Right lobe of liver (tissue), 6 donors: Measurements from ENCODE around the gene TM4SF18. TPM values are rescaled to one million over a fixed set of nuclear protein-coding genes. Genes with fewer than 3 reads are reported as not detected.

Experiments used
- ATAC-seq, 4 donors: fragments of 200-7000 bp; cut with Tn5 transposase; one replicate each; pipeline ENCODE4 v1.9.1; 2020; ENCODE audit warnings: mild to moderate bottlenecking in 4 of 4, moderate library complexity in 4 of 4
- DNase-seq, 3 donors: peaks; one replicate each; pipeline ENCODE4 v3.0.0-alpha.2; 2020
- H3K27ac ChIP-seq, 3 donors: fragments of 200-600 bp; one replicate each; pipeline ENCODE4 v1.8.0; 2022
- H3K27me3 ChIP-seq, 2 donors: fragments of 200-600 bp; one replicate each; pipeline ENCODE4 v1.8.0; 2022
- H3K36me3 ChIP-seq, 4 donors: fragments of 200-600 bp; sonication (generic) in 1 of 4; one replicate each; pipeline versions ENCODE4 v1.5.1 to v1.8.0; 2017 to 2022; ENCODE audit warnings: control low read depth in 1 of 4
- H3K4me1 ChIP-seq, 4 donors: fragments of 200-600 bp; sonication (generic) in 1 of 4; one replicate each; pipeline versions ENCODE4 v1.5.1 to v1.8.0; 2017 to 2022; ENCODE audit warnings: control low read depth in 1 of 4
- H3K4me3 ChIP-seq, 3 donors: fragments of 200-600 bp; one replicate each; pipeline ENCODE4 v1.8.0; 2022
- H3K9me3 ChIP-seq, 4 donors: fragments of 200-600 bp; sonication (generic) in 1 of 4; one replicate each; pipeline versions ENCODE4 v1.5.1 to v1.8.0; 2017 to 2022; ENCODE audit warnings: control low read depth in 1 of 4
- CTCF ChIP-seq, 4 donors: fragments of 200-600 bp in 3 of 4; fragments of 450-650 bp in 1 of 4; IDR thresholded peaks; one replicate each; pipeline versions ENCODE4 v1.5.1 to v1.8.0; 2016 to 2022; ENCODE audit warnings: antibody characterized with exemption in 4 of 4, mild to moderate bottlenecking in 2 of 4
- POLR2A ChIP-seq: fragments of 450-650 bp; IDR thresholded peaks from one replicate; pipeline ENCODE4 v1.6.1; 2017; ENCODE audit warnings: antibody characterized with exemption, mild to moderate bottlenecking
- WGBS: methylation state at CpG from one replicate; pipeline ENCODE4 v1.1.6; 2018; ENCODE audit warnings: low coverage, low lambda C conversion rate; ENCODE audit not compliant: insufficient coverage; ENCODE audit errors: missing lambda C conversion rate; 5-methylcytosine and 5-hydroxymethylcytosine counted together
- intact Hi-C, 2 donors: fragments of 100-400 bp; cut with DNase I; formaldehyde crosslinking; loops; one replicate each; pipeline versions ENCODE4 v1.11.2 to v1.14.1; 2022
- total RNA-seq, 6 experiments: library from RNA; depleted of rRNA in 2 of 6; stranded (reverse); fragments of >200 nt in 2 of 6; fragmentation: NEBNext Ultra II Directional in 3 of 6; extraction: Animal tissue kit (Norgen Biotek cat#: 25700) in 3 of 6; gene quantifications; one replicate each; pipeline versions ENCODE4 v1.1.0 to v1.2.4, GENCODE V29; 2016 to 2023
- donor health status: DM: no; HTN: yes; CAD: no.
- donor health status: DM: no; HTN: no; CAD: no.
- donor health status: DM: no; HTN: no; CAD: no.
- donor health status: DM: no; HTN: yes; CAD: no.
- donor health status: DM: no; HTN: yes; CAD: no.

The TM4SF18 gene
- total RNA-seq, 6 experiments from 2014 or later: 1.8 to 4.6 (median 3.1) TPM

GRCh38 chr3:149317072-149317471 lies 16.4 kb downstream of the TM4SF18 start:
- DNase-seq (no peak), ATAC-seq (no peak)
- Histone ChIP-seq H3K4me1 (peaks cover 0 to 11% (median 5%) of the 10 kb centered on the region in 4 donors), H3K36me3 (no peaks in the 10 kb centered on the region), H3K27ac (no peak overlapping the region), H3K9me3 (no peaks in the 10 kb centered on the region), H3K27me3 (no peaks in the 10 kb centered on the region), H3K4me3 (no peak overlapping the region)
- intact Hi-C loops: no loop called here
- no peak for TF ChIP-seq POLR2A
- TF ChIP-seq CTCF (IDR thresholded peaks at IDR 0.05): no peak
- WGBS: 100% methylated on average over 1 of the region's 1 CpG

GRCh38 chr3:149316437-149316836 lies 17.0 kb downstream of the TM4SF18 start:
- ATAC-seq (peak in 2 of 4 donors; percentile 24 to 72), DNase-seq (no peak)
- intact Hi-C loops: no loop called here
- peaks cover 0 to 11% (median 5%) of the 10 kb centered on the region in 4 donors for H3K4me1 ChIP-seq
- H3K4me3 ChIP-seq: no peak overlapping the region
- WGBS: 60% methylated on average over 2 of the region's 2 CpGs
- TF ChIP-seq POLR2A: no peak
- no peak for TF ChIP-seq CTCF (IDR thresholded peaks at IDR 0.05)
- H3K9me3 ChIP-seq: no peaks in the 10 kb centered on the region
- H3K36me3 ChIP-seq: no peaks in the 10 kb centered on the region
- no peaks in the 10 kb centered on the region for H3K27me3 ChIP-seq
- H3K27ac ChIP-seq: no peak overlapping the region

- no peak overlapping the region for H3K27ac ChIP-seq
- no peaks in the 10 kb centered on the region for H3K27me3 ChIP-seq
- no peak overlapping the region for H3K4me3 ChIP-seq
- 63% methylated on average over 3 of the region's 3 CpGs for WGBS
- DNase-seq: no peak
- ATAC-seq: peak in 1 of 4 donors; percentile 16
- peaks cover 0 to 11% (median 5%) of the 10 kb centered on the region in 4 donors for H3K4me1 ChIP-seq
- H3K36me3 ChIP-seq: no peaks in the 10 kb centered on the region
- intact Hi-C loops: no loop called here
- no peaks in the 10 kb centered on the region for H3K9me3 ChIP-seq
- no peak for TF ChIP-seq POLR2A
Measured at GRCh38 chr3:149315694-149316093, 17.7 kb downstream of the TM4SF18 start.

GRCh38 chr3:149314807-149315578 lies 18.4 kb downstream of the TM4SF18 start:
- Histone ChIP-seq H3K27ac (no peak overlapping the region), H3K4me1 (peaks cover 0 to 11% (median 5%) of the 10 kb centered on the region in 4 donors), H3K9me3 (no peaks in the 10 kb centered on the region), H3K36me3 (no peaks in the 10 kb centered on the region), H3K4me3 (no peak overlapping the region), H3K27me3 (no peaks in the 10 kb centered on the region)
- peak; percentile 63 to 75 (median 71) for ATAC-seq
- DNase-seq: no peak
- intact Hi-C loops: no loop called here
- WGBS: 48% methylated on average over 7 of the region's 7 CpGs
- no peak for TF ChIP-seq CTCF (IDR thresholded peaks at IDR 0.05)
- no peak for TF ChIP-seq POLR2A

- 20% methylated on average over 1 of the region's 1 CpG for WGBS
- H3K4me1 ChIP-seq: peaks cover 0 to 11% (median 5%) of the 10 kb centered on the region in 4 donors
- TF ChIP-seq CTCF (IDR thresholded peaks at IDR 0.05) (no peak), POLR2A (no peak)
- no peaks in the 10 kb centered on the region for H3K36me3 ChIP-seq
- H3K4me3 ChIP-seq: no peak overlapping the region
- H3K9me3 ChIP-seq: no peaks in the 10 kb centered on the region
- intact Hi-C loops: no loop called here
- no peak overlapping the region for H3K27ac ChIP-seq
- ATAC-seq: no peak
- no peak for DNase-seq
- H3K27me3 ChIP-seq: no peaks in the 10 kb centered on the region
Measured at GRCh38 chr3:149313542-149313941, 19.9 kb downstream of the TM4SF18 start.
